HG02588 (cell line): ENCODE measurements around the gene ZSCAN1.

Experiments
- ATAC-seq: cut with Tn5 transposase; IDR thresholded peaks from one replicate; pipeline ENCODE4 v1.9.1; 2021; ENCODE audit warnings: mild to moderate bottlenecking, moderate library complexity; ENCODE audit not compliant: unreplicated experiment

The ZSCAN1 gene

GRCh38 chr19:58083021-58083420, 49.2 kb downstream of the ZSCAN1 start:
- no peak for ATAC-seq

DNA sequence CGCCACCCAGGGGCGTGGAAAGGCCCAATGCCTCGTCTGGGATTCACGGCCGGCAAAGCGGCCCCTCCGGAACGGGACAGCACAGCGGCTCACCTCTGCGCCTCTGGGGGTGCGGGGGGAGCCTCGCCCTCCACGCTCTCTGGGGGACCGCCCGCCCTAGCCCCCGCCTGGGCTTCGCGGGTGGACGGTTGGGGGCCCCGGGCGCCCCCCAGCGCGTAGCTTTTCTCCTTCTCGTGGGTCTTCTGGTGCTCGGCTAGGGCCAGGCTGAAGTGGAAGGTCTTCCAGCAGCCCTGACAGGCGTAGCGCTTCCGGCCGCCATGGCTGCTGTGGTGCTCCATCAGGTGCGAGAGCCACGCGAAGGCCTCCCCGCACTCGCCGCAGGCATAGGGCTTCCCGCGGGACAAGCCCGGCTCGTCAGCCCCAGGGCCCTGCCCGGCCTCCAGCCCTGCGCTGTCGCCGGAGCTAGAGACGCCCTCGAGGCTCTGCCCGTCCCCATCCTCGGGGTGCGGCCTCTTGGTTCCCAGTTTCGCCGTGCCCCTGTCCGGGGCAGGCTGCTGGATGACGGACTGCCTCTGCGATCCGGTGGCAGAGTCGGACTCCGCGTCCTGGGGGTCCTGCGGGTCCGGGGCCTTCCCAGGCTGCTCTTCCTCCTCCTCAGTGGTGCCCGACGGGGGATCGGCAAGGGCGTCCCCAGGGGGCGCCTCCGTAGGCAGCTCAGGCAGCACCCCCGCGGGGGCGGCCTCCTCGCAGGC, 50.9 kb downstream of the ZSCAN1 start:
- ATAC-seq: no peak

DNA sequence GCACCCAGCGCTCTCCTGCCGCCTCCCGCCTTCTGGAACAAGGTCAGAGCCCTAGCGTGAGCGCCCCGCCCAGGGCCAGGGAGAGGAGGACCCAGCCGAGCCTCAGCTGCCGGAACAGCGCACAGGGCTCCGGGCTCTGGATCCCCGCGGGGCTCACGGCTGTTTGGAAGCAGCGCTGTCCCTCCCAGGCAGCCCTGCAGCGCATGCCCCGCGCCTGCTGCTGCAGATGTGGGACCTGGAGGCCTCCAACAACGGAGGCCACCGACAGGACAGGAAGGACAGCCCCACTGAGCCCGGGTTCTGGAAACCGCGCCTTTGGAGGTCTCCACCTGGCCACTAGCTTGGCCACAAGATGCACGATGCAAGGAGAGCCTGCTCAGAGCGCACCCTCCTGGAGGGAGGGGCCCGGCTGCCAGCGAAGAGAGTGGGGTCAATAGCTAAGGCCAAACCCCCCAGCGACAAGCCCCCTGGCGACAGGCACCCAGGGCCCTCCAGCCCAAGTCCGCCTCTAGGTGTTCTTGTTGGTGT, 51.6 kb downstream of the ZSCAN1 start:
- no peak for ATAC-seq

- no peak for ATAC-seq
These were observed 53.2 kb downstream of the ZSCAN1 start for GRCh38 chr19:58086825-58087710.

- no peak for ATAC-seq
These were observed 54.8 kb downstream of the ZSCAN1 start for GRCh38 chr19:58088521-58089052.

- no peak for ATAC-seq
These were observed 56.0 kb downstream of the ZSCAN1 start for GRCh38 chr19:58089846-58090245.

DNA sequence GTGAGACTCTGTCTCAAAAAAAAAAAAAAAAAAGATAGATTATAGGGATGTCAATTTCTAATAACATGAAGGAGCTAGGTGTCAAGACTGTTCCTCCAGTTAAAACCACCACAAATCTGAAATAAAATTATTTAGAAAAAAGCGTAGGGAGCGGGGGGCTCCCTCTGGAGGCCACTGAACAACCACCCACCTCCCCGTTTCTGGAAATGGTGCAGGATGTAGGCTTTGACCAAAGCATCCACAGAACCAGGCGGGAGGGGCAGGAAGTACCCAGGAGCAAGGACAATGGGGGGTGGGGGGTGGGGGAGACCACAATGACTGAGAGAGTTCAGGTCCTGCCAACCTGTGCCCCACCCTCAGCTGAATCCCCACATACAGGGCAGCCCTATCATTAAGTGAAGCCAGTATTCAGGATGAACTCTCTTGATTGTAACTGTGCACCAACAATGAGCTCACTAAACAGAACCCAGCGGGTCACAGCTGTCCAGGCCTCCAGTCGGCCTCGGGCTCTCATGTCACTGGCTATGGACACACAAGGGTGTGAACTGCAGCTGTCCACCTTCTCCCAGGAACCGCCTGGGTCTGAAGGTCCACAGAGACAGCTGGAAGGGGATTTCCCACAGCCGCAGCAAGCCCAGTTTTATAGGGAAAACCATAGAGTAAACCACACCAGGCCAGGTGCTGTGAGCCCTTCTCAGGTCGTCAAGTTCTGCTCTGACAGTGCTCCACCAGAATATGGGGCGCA, 57.6 kb downstream of the ZSCAN1 start:
- ATAC-seq: no peak

DNA sequence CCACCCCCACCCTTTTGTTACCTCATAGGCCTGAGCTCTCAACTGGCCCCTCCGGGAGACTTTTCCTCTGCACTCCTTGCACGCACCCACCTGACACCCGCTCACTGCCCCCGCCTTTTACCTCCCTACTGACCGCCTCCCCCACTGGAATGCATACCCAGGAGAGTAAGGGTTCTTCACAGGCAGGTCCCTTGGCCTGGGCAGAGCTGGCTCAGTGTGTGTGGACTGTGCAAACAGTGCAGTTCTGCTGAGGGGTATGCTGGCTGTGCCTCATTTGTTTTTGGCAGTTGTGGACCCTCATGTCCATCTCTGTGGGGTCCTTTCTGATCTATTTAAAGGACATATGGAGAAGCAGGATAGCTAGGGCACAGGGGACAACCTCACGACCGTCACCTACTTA, 59.2 kb downstream of the ZSCAN1 start:
- ATAC-seq: no peak

DNA sequence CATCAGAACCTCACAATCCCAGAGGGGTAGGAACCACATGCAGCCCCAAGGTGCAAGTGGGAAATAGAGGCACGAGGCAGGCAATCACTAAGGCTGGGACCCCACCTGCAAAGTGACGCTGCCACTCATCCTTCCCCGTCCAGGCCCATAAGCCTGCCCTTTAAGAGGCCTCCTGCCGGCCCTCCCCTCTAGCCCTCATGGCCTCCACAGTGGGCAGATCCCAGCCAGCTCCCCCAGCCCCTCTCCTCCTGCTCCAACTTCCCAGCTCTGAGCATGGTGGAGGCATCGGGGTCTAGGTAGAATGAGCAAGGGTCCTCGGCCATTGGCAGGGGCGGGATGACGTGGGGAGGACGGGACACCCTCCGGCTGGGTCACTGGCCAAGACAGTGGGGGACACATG, 61.5 kb downstream of the ZSCAN1 start:
- no peak for ATAC-seq

GRCh38 chr19:58096884-58097283, 63.1 kb downstream of the ZSCAN1 start:
- no peak for ATAC-seq

GRCh38 chr19:58097349-58097748, 63.5 kb downstream of the ZSCAN1 start:
- no peak for ATAC-seq

- peak; percentile 80 for ATAC-seq
These were observed 64.2 kb downstream of the ZSCAN1 start, which contains the start of gene ZSCAN18 for GRCh38 chr19:58097781-58098681. Gene ZSCAN18, minus strand, starts transcription at chr19:58098231. Its CDS starts 7,964 bp downstream, at chr19:58090267.

DNA sequence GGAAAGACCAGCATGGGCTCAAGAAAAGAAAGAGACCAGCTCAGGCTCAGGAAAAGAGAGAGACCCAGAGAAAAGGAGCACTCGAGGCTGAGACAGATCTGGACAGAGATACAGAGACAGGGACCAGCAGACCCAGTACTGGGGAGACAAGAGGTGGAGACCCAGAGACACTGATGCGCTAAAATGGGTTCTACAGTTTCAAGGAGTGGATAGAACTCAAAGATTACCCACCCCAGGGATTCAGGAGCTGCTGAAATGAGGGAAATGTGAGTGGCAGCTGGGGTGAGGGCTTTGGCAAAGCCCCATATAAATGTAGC, 64.8 kb downstream of the ZSCAN1 start:
- no peak for ATAC-seq
